Omental fat pad (tissue), 4 donors: ENCODE results near the gene KLRC4. TPM values are rescaled to one million over a fixed set of nuclear protein-coding genes. Genes with fewer than 3 reads are reported as not detected.
"Not testable (repeated sequence)": the region's sequence is repeated elsewhere in the genome, so short reads cannot be mapped to it uniquely, and the experiment has no call there.

Experiments
- ATAC-seq: fragments of 150-250 bp; one replicate; pipeline ENCODE4 v1.9.1; 2016; ENCODE audit warnings: mild to moderate bottlenecking, moderate library complexity; ENCODE audit not compliant: low FRiP score
- DNase-seq: peaks from one replicate; pipeline ENCODE4 v3.0.0-alpha.2; 2019; ENCODE audit warnings: low spot score
- total RNA-seq, 4 donors: library from RNA; depleted of rRNA; stranded (reverse); fragments of >200 nt; gene quantifications; one replicate each; pipeline ENCODE4 v1.1.0, GENCODE V29; 2016
- TF ChIP-seq, protein P1 (sequence below), 3 donors: fragments of 450-650 bp; IDR thresholded peaks; one replicate each; pipeline ENCODE4 v1.5.1; 2016 to 2017; ENCODE audit warnings: antibody characterized with exemption in 3 of 3, mild to moderate bottlenecking in 3 of 3, moderate library complexity in 2 of 3

The KLRC4 gene
- total RNA-seq, 4 donors from 2014 or later, result 0.63 to 0.96 TPM; not detected in 2

DNA sequence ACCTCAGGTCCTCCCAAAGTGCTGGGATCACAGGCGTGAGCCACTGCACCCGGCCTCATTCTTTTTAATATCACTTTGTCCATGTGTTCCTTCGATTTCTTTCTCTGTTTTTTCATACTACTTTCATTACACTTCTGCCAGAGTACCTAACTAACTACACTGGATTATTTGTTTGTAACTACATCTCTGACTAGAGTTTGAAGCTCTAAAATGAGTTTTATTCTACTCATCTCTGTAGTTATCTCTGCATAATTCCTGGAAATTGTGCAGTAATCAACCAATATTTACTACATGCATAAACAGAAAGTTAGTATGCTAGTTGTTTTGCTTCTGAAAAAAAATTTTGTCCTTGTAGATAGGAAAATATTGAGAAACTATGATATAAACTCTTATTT lies 34.9 kb downstream of the KLRC4 start:
- no peak for DNase-seq
- TF ChIP-seq, protein P1, sequence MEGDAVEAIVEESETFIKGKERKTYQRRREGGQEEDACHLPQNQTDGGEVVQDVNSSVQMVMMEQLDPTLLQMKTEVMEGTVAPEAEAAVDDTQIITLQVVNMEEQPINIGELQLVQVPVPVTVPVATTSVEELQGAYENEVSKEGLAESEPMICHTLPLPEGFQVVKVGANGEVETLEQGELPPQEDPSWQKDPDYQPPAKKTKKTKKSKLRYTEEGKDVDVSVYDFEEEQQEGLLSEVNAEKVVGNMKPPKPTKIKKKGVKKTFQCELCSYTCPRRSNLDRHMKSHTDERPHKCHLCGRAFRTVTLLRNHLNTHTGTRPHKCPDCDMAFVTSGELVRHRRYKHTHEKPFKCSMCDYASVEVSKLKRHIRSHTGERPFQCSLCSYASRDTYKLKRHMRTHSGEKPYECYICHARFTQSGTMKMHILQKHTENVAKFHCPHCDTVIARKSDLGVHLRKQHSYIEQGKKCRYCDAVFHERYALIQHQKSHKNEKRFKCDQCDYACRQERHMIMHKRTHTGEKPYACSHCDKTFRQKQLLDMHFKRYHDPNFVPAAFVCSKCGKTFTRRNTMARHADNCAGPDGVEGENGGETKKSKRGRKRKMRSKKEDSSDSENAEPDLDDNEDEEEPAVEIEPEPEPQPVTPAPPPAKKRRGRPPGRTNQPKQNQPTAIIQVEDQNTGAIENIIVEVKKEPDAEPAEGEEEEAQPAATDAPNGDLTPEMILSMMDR (IDR thresholded peaks at IDR 0.05), result no peak
- no peak for ATAC-seq

DNA sequence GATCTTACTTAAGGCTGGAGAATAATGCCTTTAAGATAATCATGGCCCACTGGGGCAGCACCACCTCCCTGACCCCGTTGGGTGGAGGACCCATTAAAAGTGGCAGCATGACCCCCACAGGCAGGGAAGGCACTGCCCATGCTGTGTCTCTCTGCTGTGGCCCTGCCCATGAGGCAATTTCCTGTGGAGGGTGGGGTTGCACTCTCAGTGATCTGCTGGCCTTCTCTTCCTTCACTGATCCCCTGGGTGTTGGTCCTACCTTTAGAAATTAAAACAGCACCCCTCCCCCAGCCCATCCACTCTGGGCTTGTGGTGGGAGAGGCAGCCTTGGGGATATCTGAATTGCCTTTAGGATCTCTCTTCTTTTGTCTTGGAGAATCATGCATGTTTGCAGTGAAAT lies 37.0 kb downstream of the KLRC4 start:
- DNase-seq (no peak), ATAC-seq (no peak)
- TF ChIP-seq, protein P1 (IDR thresholded peaks at IDR 0.05), result no peak

DNA sequence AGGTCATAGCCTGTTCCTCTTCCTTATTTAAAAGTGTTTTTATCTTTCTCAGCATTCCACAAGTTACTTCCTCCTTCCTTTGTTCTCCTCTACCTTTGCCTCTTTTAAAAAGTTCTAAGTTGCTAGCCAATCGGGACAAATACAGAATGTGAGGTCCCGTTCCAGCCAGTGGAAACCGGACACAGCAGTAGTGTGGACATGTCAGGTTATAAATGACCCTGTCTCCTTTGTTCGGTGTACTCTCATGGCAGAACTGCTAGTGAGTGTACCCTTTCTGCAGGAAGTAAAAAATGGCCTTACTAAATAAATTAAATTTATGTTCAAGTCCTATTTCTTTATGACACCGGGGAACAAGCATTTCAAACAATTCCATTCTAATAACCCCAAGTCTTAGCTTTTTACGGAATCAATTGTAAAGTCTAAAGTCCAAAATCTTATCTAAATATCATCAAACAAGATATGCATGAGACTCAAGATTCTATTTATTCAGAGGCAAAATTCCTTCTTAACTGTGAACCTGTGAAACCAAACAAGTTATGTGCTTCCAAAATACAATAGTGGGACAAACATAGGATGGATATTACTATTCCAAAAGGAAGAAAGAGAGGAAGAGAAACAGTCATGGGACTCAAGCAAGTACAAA lies 37.5 kb downstream of the KLRC4 start:
- not testable (repeated sequence) for ATAC-seq, DNase-seq

DNA sequence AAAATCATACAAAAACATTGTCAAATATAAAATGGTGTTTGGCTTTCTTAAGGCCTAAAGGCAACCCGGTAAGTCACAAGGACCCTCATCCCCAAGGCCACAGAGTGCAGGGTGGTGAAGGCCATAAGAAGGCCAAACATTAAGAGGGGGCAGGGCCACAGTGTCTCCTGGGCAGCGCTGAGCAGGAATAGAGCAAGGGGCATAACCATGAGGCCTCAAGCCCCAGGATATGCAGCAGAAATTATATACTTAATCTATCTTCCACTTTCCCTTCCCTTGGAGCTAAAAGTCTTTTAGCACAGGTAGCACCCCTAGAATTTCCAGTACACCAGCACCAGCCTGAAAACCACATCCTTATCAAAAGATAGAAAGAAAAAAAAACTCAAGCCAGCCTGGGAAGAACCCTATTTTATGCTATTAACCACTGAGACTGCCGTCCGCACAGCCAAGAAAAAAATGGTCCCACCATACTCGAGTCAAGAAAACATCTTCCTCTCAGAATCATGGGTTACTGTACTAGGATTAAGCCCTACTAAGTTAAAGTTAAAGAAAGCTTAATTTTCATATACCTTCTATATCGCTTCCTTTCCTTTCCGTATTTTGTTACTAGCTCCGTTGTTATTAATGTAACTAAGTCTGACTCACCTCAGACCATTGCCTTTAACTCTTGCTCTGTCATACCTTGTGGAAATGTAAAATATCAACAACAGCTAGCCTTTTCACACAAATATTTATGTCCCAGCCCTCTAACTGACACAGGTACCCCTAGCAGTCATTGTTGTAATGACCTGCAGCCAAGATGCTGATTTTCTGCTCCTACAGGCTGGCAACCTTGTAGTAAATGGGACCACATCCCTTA lies 39.8 kb downstream of the KLRC4 start:
- TF ChIP-seq, protein P1 (IDR thresholded peaks at IDR 0.05), result no peak
- no peak for DNase-seq
- no peak for ATAC-seq

DNA sequence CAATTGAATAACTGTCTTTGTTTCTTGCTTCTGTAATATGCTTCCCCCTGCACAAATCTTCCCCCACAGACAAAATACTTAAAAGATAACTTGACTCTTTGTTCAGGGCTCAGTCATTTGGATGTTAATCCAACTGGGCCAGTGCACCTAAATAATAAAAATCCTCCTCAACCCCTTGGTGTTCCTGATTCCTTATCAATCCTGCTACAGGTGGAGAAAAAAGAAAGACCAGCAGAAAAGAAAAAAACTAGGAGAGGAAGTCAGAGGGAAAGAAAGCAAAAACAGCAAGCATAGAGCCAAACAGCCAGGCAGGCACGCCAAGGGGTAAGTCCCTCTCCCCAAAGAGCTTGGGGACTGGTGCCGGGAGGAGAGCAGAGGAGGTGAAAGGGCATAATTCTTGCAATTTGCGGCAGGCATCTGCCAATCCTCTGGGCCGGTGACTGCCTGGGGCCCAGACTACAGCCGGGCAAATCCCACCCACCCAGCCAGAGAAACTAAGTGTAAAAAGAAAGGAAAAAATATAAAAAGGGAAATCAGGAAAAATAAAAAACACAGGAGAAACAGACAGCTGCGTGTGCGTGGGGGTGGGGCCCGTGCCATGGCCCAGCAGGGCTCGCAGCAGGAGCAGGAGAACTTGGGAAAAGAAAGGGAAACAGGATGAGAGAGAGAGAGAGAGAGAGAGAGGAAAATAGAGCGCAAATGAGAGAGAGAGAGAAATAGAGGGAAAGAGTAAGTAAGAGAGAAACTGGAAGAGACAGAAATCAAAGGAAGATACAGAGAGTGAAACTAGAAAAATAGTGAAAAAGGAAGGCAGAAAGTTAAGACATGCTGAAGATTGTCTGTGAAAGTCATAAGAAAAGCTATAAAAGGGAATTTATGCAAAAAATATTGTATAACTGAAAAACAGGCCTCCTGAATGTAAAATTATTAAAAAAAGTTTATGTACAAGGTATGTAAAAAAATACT lies 41.1 kb downstream of the KLRC4 start:
- TF ChIP-seq, protein P1 (IDR thresholded peaks at IDR 0.05), result no peak
- ATAC-seq (no peak), DNase-seq (no peak)

DNA sequence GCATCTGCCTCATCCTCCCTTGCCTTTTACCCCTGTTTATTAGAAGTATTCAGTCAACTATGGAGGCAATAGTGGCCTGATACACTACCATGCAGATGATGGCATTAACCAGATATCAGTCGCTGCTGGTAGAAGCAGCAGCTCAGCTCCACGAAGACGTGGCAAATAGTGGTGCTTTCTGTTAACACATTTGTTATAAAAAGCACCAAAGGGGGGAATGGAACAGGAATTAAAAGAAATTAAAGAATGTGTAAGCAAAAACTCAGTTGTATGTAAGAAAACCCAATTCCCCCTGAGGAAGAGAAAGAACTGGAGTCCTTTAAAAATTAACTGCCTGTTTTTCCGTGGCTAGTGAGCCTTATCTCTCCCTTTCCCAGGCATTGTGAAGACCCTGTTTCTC lies 41.8 kb downstream of the KLRC4 start:
- DNase-seq, ATAC-seq: not testable (repeated sequence)

DNA sequence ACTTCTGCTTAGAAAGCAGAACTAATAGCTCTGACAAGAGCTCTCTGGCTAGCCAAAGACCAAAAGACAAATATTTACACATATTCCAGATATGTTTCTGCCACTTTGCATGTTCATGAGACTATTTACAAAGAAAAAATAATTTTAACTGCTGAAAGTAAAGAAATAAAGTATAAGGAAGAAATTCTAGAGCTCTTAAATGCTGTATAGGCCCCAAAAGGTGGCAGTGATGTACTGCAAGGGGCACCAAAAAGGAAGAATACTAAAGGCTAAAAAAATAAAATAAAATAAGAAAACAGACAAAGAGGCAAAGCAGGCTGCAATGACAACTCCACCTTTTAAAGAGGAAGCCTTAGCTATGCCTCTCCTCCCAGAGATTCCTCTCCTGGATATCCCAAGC lies 42.7 kb downstream of the KLRC4 start:
- TF ChIP-seq, protein P1 (IDR thresholded peaks at IDR 0.05), result no peak
- DNase-seq (no peak), ATAC-seq (no peak)
